ENCODE measurements around the gene POC1A.
"Not testable (repeated sequence)": the region's sequence is repeated elsewhere in the genome, so short reads cannot be mapped to it uniquely, and the experiment has no call there.

Gene POC1A

DNA sequence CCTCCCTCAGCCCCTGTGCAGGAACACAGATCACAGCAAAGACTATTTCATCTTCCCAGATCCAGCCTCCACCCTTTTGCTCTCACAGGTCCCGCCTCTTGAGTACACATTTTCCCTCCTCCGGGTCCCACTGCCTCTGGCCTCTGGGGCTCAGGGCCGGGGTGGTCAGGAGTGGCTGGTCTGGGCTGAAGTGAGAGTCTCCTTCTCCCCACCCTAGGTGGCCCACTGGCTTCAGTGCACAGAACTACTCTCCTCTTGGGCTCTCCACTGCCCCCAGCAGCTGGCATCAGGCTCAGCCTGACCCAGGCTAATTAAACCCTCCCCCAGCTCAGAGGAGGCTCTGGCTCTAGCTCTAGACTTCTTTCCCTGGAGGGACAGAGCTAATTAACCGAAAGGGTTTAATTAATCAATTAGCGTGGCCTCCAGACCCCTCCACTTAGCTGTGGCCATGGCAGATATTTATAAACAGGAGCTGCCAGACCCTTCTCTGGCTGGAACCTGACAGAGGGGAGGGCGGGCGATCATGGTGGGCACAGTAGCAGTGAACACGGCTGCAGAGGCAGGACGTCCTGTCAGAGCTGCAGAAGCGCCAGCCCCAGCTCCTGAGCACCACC, 113.0 kb downstream of the POC1A start:
- DNase-seq = no peak

DNA sequence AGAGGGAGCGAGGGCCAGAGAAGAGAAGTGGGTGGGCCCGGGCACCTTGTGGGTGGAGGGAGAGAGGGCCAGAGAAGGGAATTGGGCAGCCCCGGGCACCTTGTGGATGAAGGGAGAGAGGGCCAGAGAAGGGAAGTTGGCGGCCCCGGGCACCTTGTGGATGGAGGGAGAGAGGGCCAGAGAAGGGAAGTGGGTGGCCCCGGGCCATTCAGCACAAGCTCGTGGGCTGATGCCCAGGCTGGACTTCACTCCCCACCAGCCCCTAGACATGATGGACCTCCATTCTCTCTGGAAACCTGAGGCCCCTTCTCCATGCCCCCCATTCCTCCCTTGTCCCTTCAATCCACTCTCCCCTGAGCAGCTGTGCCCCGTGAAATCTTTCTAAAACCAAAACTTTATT, 113.6 kb downstream of the POC1A start:
- no peak for DNase-seq

DNA sequence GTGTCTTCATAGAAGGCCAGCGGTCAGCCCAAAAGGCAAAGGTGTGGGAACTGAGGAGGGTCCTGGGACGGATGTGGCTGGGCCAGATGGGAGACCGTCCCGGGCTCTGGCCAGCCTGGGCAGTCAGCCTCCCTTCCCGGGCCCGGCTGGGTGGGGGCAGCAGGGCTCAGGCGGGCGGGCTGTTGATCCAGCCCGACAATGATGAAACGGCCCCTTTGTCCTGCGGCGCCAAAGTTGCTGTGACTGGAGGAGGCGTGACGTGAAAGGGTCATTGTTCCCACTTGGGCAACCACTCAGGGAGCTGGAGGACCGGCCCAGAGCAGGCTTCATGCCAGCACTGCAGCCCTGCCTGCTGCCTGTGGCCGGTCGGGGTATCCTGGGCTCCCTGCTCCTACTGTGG, 114.4 kb downstream of the POC1A start:
- no peak for DNase-seq

DNA sequence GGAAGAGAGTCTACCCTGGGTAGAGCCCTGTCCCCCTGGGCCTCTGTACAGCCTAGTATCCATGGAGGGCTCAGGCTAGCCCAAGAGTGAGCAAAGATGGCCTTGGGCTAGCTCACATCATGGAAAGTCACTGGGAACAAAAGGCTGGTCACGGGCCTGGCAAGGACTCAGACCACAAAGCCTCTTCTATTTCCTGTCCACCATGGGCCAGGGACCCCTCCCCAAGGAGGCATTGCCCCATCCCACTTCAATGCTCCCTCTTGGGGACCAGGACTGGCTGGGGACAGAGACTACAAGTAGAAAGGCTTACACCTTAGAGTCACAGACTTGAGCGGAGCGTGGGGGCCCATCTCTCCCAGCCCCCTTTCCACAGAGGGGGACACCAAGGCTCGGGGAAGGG, 114.8 kb downstream of the POC1A start:
- DNase-seq = no peak

DNA sequence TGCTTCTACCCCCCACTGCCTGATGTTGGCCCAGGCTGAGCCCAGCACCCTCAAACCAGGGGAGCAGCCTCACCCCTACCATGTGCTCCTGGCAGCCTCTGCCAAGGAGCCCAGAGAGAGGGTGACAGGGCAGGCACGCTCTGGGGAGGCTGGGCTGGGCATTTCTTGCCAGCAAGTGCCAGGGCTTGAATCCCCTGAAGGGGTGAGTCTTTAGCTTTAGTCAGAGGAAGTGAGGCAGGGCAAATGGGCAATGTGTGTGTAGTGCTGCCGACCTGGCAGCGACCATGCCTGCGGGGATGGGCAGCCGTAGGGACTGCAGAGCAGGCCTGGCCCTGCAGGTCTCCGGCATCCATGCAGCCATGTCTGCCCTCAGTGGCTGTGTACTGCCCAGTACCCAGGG, 116.0 kb downstream of the POC1A start:
- DNase-seq = no peak

DNA sequence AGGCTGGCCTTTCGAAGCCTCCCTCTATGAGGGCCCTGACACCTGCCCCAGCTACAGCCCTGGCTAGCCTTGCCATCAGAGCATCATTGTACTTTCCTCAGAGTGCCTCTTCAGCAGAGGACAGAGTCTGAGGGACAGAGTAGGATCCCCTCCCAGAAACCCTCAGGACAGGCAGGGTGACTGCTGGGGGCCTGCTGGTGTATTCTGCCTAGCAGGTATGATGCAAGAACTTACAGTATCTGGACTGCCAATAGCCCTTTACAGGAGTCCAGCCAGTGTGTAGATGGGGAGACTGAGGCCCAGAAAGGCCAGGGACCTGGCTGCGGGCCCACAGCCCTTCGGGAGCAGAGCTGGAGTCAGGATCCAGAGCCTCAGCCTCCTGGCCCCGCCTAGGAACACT, 116.9 kb downstream of the POC1A start:
- DNase-seq = no peak

DNA sequence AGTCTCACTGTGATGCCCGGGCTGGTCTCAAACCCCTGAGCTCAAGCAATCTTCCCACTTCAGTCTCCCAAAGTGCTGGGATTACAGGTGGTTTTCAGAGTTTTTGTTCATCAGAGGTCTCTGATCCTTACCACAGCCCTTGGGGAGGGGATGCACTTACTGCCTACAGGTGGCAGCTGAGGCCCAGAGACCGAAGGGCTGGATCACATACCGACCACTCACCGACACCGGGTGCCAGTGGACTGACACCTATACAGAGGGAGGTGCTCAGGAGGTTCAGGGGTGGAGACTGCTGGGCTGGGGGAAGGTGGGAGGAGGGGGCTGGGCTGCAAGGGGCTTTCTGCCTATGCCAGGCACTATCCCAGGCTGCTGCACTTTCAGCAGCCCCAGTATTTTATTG, 117.4 kb downstream of the POC1A start:
- DNase-seq = no peak

DNA sequence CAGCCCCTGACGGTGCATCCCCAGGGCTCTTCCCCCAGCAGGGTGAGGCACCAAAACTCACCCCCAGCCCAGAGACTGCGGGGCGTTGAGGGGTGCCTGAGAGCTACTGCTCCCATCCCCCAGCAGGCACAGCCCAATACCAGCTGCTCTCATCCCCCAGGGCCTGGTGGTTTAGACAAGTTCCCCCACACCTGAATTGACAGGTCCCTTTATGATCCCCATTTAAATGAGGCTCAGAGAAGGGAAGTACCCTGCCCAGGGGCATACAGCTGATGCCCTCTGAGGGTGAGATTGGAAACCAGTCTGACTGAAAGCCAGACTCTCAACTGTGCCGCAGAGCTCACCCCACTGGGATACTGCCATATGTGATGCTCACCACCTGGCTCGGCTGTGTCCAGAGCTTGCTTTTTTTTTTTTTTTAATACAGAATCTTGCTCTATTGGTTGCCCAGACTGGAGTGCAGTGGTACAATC, 118.0 kb downstream of the POC1A start:
- DNase-seq = no peak

DNA sequence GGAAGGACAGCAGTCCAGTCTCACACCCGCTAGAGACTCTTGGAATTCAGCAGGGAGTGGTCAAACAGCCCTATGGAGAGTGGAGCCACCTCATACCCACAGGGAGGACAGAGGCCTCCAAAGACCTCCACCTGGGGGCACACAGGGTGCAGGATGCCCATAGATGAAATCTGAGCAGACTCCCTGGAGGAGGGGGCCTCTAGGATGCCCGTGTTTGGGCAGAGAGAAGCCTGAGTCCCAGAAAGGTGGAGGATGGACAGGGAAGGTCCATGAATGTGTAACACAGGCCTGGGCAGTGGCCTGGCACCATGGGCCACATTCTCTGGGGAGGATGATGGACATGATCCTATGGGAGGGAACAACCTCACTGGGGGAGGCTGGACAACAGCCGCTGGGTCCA, 119.6 kb downstream of the POC1A start:
- no peak for DNase-seq

DNA sequence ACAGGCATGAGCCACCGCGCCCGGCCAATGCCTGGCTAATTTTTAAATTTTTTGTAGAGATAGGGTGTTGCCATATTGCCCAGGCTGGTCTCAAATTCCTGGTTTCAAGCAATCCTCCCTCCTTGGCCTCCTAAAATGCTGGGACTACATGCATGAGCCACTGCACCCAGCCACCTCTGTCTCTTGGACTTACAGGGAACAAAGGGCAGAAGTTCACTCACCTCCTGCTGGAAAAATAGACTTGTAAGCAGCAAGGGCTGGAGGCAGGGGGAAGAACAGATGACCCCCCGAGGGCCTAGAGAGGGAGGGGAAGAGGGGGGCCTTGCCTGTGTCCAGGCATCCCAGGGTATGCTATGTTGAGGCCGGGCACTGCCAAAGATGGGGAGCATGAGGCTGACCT, 120.0 kb downstream of the POC1A start:
- no peak for DNase-seq

DNA sequence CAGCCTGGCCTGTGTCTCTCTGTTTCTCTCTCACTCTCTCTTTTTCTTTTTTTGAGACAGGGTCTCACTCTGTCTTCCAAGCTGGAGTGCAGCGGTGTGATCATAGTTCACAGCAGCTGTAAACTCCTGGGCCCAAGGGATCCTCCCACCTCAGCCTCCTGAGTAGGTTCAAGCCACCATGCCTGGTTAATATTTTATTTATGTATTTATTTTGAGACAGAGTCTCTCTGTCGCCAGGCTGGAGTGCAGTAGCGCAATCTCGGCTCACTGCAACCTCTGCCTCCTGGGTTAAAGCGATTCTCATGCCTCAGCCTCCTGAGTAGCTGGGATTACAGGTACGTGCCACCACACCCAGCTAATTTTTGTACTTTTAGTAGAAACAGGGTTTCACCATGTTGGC, 120.5 kb downstream of the POC1A start:
- not testable (repeated sequence) for DNase-seq

DNA sequence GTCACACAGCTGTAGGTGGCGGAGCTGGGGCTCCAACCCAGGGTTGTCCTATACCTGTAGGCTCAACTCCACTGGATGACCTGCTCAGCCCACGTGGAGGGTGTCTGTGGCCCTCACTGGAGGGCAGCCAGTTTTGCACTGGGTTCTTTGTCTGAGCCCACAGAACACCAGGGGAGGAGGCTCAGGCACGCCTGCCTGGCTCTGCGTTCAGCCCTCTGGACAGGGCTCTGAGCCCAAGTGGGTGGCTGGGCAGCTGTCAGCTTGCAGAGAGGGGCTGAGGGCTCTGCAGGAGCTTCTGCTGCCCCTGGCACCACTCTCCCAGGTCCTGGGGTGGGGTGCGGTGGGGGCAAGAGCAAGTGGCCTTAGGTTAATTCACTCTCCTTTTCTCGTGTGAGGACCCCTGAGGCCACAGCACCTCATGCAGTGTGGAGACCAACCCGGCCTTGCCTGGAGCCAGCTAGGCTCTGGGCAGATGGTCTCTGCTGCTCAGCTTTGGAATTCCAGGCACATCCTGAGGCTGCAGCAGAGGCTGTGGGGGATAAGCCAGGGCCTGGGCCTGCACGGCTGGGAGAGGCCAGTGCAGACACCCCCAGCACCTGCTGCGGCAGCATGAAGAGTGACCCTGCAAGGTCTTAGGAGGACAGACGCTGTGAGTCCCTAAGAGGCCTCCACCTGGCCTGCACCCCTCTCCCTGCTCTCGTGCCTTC, 121.4 kb downstream of the POC1A start:
- no peak for DNase-seq

DNA sequence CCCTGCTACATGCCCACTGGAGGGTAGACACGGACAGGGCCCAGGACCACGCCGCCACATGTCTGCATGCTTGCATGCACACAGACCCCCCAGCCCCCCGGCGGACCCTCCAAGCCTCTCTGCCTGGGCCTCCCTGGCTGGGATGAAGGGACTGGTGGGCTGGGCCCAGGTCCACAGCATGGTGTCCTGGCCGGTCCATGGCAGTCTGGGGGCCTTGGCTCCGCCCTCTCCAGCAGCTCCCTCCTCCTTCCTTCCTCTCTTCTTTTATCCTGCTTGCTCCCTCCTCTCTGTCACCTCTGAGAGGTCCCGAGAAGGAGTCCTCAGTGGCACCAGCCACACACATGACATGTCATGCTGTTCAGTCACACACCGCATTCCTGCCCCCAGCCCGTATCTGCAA, 122.3 kb downstream of the POC1A start:
- no peak for DNase-seq

DNA sequence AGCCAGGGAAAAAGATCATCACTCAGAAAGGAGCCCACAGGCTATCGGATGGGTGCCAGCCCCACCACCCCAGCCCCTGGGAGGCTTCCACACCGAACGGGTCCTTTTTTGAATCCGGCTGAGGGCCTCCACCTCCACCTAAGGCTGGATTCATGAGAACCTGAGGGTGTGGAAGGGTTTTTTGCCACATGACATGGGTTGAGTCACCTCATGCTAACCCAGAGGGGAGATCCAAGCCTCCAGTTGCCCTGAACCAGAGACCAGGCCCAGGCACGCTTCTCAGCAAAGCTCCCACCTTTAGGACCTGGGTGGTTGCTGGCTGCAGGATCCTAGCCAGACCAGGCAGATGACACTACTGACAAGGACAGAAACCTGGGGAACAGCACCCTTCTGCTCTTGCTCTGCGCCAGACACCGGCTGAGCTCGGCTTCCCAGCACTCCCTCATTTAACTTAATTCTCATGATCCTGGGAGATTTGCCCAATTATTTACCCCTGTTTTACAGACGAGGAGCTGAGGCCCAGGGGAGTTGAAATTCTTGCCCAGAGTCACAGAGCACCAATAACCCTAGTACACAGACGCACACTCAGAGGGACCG, 123.4 kb downstream of the POC1A start:
- DNase-seq = no peak

DNA sequence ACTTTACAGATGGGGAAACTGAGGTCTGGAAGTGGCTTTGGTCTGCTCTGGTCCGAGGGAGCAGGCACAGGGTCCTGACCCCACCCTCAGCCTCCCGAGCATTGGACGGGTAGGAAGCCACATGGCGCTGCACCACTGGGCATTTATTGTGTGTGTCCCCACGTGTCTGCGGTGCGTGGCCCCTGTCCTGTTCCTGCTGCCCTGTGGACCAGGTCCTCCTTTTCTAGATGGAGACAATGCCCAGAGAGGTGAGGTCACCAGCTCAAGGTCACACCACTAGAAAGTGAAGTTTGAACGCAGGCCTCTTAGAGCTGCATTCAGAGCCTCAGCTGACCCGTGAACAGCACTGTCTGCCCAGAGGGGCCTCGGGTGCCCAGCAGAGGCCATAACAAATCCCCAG, 124.7 kb downstream of the POC1A start:
- no peak for DNase-seq

DNA sequence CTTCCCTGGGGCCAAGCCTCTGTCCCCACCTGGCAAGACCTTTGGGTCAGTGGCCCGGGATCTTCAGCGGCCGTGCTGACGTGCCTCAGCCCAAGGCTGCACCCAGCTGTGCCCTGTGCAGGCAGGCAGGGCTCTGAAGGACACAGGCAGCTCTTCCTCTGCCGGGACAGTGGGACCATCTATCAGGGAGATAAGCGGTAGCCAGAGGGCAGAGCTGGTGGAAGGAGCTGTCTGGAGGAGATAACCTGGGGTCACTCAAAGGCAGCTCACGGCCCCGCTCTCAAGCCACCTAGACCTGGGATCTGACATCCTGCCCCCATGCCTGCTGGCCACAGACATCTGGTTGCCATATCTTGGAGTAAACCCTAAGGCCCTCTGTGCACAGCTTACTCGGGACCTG, 125.2 kb downstream of the POC1A start:
- DNase-seq = no peak

DNA sequence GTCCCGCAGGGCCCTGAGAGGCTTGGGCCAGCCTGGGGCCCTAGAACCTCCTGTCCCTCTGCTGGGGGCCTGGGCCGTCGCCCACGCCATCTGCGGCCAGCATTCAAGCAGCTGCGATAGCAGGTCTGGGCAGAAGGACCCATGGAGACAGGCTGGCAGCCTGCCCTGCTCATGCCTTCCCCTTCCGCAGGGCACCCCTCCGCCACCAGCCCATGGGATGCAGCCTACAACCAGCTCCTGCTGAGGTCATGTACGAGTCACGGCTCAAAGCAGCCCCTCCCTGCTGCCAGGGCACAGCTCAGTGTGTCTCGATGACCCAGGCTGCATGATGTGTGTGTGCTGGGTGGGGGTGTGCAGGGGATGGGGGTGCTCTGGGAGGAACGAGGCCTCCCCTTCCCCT, 125.7 kb downstream of the POC1A start:
- no peak for DNase-seq

DNA sequence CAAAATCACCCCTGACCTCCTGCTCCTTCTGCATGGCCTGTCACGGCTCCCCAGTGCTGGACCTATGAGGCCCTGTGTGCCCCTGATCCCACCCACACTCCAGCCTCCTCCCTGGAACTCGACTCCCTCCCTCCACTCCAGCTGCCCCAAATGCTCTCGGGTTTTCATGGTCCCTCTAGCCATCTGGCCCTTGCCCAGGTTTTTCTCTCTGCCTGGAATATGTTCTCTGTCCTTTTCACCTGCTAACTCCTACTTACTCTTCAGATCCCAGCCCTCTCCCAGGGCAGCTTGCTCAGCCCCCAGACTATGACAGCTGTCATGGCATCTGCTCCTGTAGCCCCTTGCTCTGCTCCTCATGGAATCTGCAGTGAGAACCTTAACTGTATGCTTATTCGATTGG, 128.2 kb downstream of the POC1A start:
- DNase-seq = no peak

DNA sequence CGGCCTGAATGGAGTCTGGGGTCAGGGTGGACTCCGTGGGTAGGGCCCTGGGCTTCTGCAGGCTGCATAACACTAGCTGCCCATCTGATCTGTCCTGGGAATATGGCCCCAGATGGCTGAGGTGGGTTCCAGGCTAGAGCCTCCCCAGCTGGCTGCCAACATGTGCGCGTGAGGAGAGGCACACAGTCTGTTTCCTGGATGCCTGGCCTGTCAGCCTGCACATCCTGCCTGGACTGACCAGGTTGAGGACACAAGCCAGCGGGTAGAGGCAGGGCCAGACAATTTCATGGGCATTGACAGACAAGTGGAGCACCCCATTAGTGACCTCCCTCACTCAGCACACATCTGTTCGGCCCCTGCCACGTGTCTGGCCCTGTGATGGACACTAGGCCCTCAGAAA, 128.8 kb downstream of the POC1A start:
- DNase-seq = no peak
